ACHN (cell line): ENCODE results near the gene C6orf62.

Experiments used
- DNase-seq: peaks from one replicate; pipeline ENCODE4 v3.0.0-alpha.2; 2015
- in situ Hi-C: cut with HindIII; loops from 2 replicates; pipeline ENCODE4 v1.10.0; 2017; ENCODE audit warnings: low sequenced_read_pairs, low pct_ligation_motif_present, low pct_unique_long_range_greater_than_20kb

The C6orf62 gene

GRCh38 chr6:24658573-24659560 is 60.1 kb downstream of the C6orf62 start:
- in situ Hi-C loops = no loop called here
- DNase-seq = no peak

- no peak for DNase-seq
- in situ Hi-C loops = no loop called here
These were observed 63.7 kb downstream of the C6orf62 start for GRCh38 chr6:24655215-24655614.
